ENCODE measurements around the gene CTPS1.

The CTPS1 gene

DNA sequence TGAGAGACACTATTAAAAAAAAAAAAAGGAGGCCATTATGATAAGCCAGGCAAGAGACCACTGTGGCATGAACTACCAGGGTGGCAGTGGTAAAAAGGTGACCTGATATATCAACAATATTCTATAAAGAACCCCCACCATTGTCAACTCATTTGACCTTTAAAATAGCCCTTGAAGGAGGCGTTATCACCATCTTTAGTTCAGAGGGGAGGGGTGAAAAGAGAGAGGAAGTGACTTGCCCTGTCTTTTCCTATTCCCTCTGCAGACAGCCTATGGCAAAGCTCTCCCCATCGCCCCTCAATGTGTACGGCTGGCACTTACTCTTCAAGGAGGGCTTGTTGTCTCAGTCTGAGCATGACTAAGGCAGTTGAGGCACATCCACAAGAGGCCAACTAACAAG lies 53.8 kb downstream of the CTPS1 start:
- no peak for TF ChIP-seq ZFX (IDR thresholded peaks at IDR 0.05; ENCODE audit: borderline replicate concordance)
- TF ChIP-seq, protein P1, sequence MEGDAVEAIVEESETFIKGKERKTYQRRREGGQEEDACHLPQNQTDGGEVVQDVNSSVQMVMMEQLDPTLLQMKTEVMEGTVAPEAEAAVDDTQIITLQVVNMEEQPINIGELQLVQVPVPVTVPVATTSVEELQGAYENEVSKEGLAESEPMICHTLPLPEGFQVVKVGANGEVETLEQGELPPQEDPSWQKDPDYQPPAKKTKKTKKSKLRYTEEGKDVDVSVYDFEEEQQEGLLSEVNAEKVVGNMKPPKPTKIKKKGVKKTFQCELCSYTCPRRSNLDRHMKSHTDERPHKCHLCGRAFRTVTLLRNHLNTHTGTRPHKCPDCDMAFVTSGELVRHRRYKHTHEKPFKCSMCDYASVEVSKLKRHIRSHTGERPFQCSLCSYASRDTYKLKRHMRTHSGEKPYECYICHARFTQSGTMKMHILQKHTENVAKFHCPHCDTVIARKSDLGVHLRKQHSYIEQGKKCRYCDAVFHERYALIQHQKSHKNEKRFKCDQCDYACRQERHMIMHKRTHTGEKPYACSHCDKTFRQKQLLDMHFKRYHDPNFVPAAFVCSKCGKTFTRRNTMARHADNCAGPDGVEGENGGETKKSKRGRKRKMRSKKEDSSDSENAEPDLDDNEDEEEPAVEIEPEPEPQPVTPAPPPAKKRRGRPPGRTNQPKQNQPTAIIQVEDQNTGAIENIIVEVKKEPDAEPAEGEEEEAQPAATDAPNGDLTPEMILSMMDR (IDR thresholded peaks at IDR 0.05): no peak
- H3K27ac ChIP-seq: no peak overlapping the region

DNA sequence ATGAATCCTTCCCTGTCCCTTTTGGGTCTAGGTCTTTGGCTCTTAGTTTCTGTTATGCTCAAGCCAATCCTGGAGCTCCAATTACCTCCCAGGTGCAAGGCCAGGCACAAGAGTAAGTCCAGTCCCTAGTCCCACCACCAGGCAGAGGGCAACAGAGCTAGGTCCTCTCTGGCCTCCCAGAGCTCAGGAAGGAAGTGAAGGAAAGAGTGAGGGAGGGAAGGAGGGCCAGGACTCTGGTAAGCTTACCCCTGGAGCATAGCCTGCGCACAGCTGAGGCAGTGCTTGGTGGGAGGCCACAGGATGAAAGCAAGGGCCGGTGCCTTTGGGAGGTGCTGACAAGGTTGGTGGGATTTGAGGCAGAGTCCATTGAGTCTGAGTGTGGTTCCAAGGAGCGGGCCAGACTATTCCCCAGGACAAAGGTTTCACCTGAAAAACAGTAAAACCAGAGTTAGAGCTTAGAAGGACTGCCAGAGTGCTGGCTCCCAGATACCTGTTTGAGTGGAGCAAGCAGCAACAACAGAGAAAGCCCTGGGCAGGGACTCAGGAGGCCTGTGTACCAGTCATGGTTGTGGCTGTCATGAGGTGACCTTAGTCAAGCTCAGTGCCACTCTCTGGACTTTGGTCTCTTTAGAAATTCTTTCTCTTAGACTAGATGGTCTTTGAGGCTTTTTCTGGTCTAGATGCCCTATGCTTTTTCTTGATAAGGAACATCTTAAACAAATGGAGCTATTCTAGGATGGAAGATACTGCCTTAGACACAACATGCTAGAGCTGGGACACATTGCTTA lies 57.8 kb downstream of the CTPS1 start:
- TF ChIP-seq, protein P1 (IDR thresholded peaks at IDR 0.05): no peak
- TF ChIP-seq ZFX (IDR thresholded peaks at IDR 0.05; ENCODE audit: borderline replicate concordance): no peak
- no peak overlapping the region for H3K27ac ChIP-seq

DNA sequence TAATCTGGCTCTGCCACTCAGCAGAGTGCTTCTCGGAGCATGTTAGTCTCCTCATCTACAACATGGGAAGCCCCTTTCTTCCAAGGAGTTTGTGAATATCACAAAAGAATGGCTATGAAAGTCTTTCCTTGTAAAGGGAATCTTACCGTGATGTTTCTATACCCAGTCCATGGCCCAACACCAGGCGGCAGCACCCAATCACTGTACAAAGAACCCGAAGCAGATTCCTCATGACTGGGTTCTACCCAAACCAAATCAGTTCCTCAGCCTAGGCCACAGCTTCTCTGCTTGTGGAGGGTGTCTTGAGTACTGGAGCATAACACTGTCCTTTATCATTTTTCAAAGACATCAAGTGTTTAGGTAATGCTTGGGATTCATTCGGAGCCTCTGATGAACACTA lies 58.6 kb downstream of the CTPS1 start:
- TF ChIP-seq, protein P1 (IDR thresholded peaks at IDR 0.05): no peak
- TF ChIP-seq ZFX (IDR thresholded peaks at IDR 0.05; ENCODE audit: borderline replicate concordance): no peak
- H3K27ac ChIP-seq: no peak overlapping the region

DNA sequence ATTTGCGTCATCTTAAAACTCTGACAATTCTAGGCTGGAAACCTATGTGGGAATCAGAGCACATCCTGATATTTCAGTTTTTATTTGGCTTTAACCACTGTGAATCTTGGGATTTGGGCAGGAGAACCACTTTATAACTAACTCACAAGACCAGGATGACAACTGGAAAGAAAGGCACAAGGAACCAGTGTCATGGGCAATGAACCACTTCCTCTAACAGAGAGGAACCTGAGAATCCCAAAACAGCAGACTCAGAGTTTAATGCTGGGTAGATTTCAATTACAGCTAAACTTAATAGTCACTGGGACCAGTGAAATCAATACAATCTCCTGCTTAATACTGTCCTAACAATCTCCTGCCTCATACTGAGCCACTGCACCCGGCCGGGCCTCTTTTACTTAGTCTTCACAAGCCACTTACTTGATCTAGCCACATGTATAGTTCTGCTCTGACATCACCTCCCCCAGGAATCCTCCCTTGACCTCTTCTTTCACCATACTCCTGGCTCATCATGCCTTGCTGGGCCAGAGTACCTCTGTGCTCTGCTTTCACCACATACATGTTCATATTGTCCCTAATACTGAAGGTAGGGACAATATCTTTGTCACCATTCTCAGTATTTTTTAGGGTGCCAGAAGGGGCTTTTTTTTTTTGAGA lies 62.2 kb downstream of the CTPS1 start:
- no peak for TF ChIP-seq ZFX (IDR thresholded peaks at IDR 0.05; ENCODE audit: borderline replicate concordance)
- TF ChIP-seq, protein P1 (IDR thresholded peaks at IDR 0.05): no peak
- no peak overlapping the region for H3K27ac ChIP-seq

DNA sequence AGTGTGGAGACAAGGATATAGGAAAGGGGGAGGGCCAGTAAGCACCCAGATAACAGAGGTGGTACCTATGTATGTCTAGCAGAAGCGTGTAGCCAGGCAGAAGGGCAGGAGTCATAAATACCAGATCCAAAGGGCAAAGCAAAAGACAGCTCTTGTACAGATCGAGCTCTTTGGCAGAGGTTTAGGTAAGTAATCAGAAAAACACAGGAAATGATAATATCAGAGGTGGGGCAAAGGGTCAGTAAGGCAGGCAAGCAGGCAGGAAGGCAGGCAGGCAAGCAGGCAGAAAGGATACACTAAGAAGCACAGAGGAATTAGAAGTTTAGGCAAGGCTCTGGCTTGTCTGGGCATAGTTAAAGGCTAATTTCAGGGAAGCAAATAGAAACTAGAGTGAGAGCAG lies 64.7 kb downstream of the CTPS1 start:
- peak overlapping the region; percentile 85 for H3K27ac ChIP-seq
- TF ChIP-seq, protein P1 (IDR thresholded peaks at IDR 0.05): no peak
- TF ChIP-seq ZFX (IDR thresholded peaks at IDR 0.05; ENCODE audit: borderline replicate concordance): no peak

DNA sequence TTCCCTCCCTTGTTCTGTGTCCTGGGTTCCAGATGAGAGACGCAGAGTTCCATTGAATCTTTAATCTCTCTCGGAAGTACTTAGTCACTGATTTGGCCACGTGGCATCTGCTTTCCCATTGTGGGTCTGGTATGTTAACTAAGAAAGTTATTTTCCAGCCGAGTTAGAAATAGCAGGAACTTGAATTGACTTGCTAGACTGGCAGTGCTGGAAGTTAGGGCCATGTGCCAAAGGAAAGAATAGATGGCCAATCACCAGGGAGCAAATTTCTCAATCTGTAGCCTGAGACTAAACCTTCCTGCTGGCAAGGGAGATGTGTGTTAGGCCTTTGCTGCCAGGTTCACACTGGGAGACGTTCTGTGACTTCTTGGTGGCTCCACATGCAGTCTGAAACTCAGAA lies 66.2 kb downstream of the CTPS1 start:
- TF ChIP-seq ZFX (IDR thresholded peaks at IDR 0.05; ENCODE audit: borderline replicate concordance): no peak
- TF ChIP-seq, protein P1 (IDR thresholded peaks at IDR 0.05): no peak
- H3K27ac ChIP-seq: peak overlapping the region; percentile 85

DNA sequence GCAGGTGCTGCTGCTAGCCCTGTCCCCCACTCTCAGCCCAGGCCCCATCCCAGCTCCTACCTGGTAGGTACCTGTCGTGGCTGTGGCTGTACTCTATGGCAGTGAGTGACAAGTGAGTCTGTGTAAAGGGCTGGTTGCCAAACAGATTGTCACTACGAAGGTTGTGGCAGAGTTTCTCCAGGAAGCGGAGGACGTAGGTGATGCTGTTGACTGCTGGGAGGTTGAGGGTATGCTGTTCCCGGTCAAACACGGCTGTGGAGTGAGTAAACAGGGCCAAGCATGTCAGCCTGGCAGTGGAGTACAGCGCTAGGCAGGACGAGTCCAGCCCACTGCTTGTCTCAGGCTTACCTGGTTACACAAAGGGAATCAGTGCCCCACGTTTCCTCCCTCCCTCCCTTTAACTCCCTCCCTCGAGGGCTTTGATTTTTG lies 66.9 kb downstream of the CTPS1 start:
- peak overlapping the region; percentile 85 for H3K27ac ChIP-seq
- TF ChIP-seq, protein P1 (IDR thresholded peaks at IDR 0.05): no peak
- TF ChIP-seq ZFX (IDR thresholded peaks at IDR 0.05; ENCODE audit: borderline replicate concordance): no peak
